BLaER1 (cell line): ENCODE results near the gene SOS1.
A peak's percentile ranks its signal among the peaks of the same experiment; 100 is the strongest.
"Not testable (repeated sequence)": the region's sequence is repeated elsewhere in the genome, so short reads cannot be mapped to it uniquely, and the experiment has no call there.

ENCODE experiments used
- H3K27ac ChIP-seq: shearing (Covaris generic); formaldehyde crosslinking; 2 replicates; pipeline ENCODE4 v1.8.1; 2022
- H3K27me3 ChIP-seq: shearing (Covaris generic); formaldehyde crosslinking; 2 replicates; pipeline ENCODE4 v1.8.1; 2022
- H3K36me3 ChIP-seq: shearing (Covaris generic); formaldehyde crosslinking; 2 replicates; pipeline ENCODE4 v1.8.1; 2022
- H3K4me1 ChIP-seq: shearing (Covaris generic); formaldehyde crosslinking; 2 replicates; pipeline ENCODE4 v1.8.1; 2022
- H3K4me2 ChIP-seq: shearing (Covaris generic); formaldehyde crosslinking; 2 replicates; pipeline ENCODE4 v1.8.1; 2022
- H3K4me3 ChIP-seq: shearing (Covaris generic); formaldehyde crosslinking; 2 replicates; pipeline ENCODE4 v1.8.1; 2022
- H3K9ac ChIP-seq: shearing (Covaris generic); formaldehyde crosslinking; 2 replicates; pipeline ENCODE4 v1.8.1; 2022
- H3K9me3 ChIP-seq: shearing (Covaris generic); formaldehyde crosslinking; 2 replicates; pipeline ENCODE4 v1.8.1; 2022
- H4K20me1 ChIP-seq: shearing (Covaris generic); formaldehyde crosslinking; 2 replicates; pipeline ENCODE4 v1.8.1; 2022
- Cebpa-rat ChIP-seq: shearing (Covaris generic); IDR thresholded peaks from 2 replicates; pipeline ENCODE4 v1.8.1; 2022

The SOS1 gene

DNA sequence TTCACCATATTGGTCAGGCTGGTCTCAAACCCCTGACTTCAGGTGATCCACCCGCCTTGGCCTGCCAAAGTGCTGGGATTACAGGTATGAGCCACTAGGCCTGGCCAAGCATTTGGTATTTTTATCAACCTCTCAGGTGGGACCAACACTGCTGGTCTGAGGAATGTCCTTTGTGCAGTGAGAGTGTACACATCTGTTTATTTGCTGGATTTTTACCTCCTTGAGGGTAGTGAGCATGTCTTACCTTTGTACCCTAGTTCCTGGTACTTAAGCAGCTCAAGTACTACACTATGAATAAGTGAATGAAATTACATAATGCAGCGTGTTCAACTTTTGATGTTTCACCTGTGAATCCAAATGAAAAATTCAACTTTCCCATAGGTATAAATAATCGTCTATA lies 29.8 kb downstream of the SOS1 start:
- no peak overlapping the region for H3K4me2 ChIP-seq
- no peak overlapping the region for H3K9ac ChIP-seq
- peaks cover 42% of the 10 kb centered on the region for H3K9me3 ChIP-seq
- H3K4me3 ChIP-seq: no peak overlapping the region
- peaks cover 48% of the 10 kb centered on the region for H3K36me3 ChIP-seq
- TF ChIP-seq Cebpa-rat: no peak
- H3K27me3 ChIP-seq: no peaks in the 10 kb centered on the region
- no peak overlapping the region for H3K27ac ChIP-seq
- H4K20me1 ChIP-seq: peaks cover 73% of the 10 kb centered on the region
- peaks cover 14% of the 10 kb centered on the region for H3K4me1 ChIP-seq

DNA sequence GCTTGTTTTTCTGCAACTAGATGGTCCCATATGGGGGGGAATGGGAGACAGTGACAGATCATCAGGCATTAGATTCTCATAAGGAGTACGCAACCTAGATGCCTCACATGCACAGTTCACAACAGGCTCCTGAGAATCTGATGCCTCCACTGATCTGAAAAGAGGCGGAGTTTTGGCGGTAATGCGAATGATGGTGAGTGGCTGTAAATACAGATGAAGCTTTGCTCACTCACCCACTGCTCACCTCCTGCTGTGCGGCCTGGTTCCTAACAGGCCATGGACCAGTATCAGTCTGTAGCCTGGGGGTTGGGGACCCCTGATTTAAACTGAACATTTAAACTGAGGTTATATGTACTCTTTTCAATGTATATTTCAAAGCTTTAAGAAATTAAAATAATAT lies 40.7 kb downstream of the SOS1 start:
- Histone ChIP-seq H3K4me1 (no peaks in the 10 kb centered on the region), H3K27ac (no peak overlapping the region), H3K4me2 (no peak overlapping the region), H3K36me3 (peaks cover 20% of the 10 kb centered on the region), H3K9ac (no peak overlapping the region), H4K20me1 (peaks cover 89% of the 10 kb centered on the region), H3K27me3 (no peaks in the 10 kb centered on the region), H3K9me3 (peaks cover 21% of the 10 kb centered on the region), H3K4me3 (no peak overlapping the region)
- TF ChIP-seq Cebpa-rat: no peak

DNA sequence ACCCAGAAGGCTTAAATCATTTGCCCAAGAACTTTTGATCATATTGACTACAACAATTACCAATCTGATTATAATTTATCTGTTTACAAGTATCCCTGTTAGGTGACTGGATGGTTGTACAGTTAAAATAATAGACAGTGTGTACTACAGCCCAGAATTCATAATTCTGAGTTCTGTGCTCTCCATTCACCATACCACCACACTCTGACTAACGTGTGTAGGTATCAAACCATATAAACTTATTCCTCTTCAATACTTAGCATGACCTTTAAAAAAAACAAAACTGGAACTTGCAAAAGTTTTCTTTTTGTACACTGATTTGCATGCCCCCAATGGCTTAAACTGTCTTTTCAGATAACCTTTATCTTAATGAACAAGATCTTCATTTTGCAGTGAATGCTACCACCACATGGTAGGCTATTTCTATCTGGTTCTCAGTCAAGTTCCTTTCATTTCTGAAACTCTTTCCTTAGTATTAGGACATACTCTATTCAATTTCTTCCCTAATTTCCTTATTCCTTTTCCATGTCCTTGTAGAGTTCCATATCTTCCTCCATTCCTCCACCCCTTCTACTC lies 50.9 kb downstream of the SOS1 start:
- H3K4me2 ChIP-seq: no peak overlapping the region
- peaks cover 81% of the 10 kb centered on the region for H4K20me1 ChIP-seq
- TF ChIP-seq Cebpa-rat: no peak

DNA sequence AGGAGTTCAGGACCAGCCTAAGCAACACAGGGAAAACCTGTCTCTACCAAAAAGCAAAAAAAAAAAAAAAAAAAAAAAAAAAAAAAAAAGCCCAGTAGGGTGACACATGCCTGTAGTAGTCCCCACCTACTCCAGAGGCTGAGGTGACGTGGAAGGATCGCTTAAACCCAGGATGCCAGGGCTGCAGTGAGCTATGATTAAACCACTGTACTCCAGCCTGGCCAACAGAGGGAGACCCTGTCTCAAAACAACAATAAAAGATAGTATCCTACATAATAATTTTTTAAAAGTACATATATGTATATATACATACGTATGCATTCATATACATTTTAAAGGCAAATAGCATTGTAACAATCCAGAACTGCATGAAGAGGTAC lies 51.7 kb downstream of the SOS1 start:
- Histone ChIP-seq H3K9ac (no peak overlapping the region), H3K36me3 (peaks cover 40% of the 10 kb centered on the region), H3K4me3 (no peak overlapping the region), H3K27ac (no peak overlapping the region), H3K4me2 (no peak overlapping the region), H3K4me1 (no peaks in the 10 kb centered on the region), H3K9me3 (no peaks in the 10 kb centered on the region), H3K27me3 (no peaks in the 10 kb centered on the region), H4K20me1 (peaks cover 74% of the 10 kb centered on the region)
- TF ChIP-seq Cebpa-rat: no peak

More for the DNA sequence above, 50.9 kb downstream of the SOS1 start:
- no peaks in the 10 kb centered on the region for H3K27me3 ChIP-seq
- no peak overlapping the region for H3K9ac ChIP-seq
- H3K4me1 ChIP-seq: no peaks in the 10 kb centered on the region
- no peak overlapping the region for H3K27ac ChIP-seq
- peaks cover 44% of the 10 kb centered on the region for H3K36me3 ChIP-seq
- H3K9me3 ChIP-seq: 0 out of 2 replicates have a peak, but pooled peaks cover 1% of the 10 kb centered on the region
- H3K4me3 ChIP-seq: no peak overlapping the region

DNA sequence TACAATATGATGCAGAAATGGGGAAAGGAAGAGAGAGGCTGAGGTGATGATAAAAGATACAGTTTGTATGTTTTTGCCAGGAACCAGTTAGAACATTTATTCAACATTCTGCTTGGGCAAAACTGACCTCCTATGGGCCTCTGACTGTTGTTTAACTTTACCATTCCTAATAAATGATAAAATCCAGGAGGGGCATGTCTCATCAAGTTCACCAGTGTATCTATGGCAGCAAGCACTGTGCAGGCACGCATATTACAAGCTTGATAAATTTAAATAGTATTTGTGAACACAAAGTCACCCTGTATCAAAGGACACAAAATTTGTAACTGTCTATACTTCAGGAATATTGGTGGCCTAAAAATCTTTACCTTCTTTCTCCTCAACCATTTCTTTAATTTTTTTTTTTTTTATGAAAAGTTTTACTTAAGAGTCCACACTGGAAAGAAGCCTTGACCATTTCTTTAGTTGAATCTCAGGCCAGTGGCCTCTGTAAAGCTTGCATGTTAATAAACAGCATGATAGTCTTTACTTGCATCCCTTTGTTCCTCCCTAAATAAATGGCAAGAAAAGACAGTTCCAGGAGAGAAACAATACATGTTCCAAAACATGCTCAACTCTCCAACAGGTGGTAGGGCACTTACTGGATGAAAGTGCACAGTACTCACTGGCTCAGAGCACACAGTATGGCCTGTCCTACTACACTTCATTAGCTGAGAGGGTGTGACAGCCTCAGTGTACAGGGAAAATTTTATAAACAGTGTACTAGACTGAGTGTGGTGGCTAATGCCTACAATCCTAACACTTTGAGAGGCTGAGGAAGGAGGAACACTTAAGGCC lies 52.3 kb downstream of the SOS1 start:
- H3K4me3 ChIP-seq: no peak overlapping the region
- TF ChIP-seq Cebpa-rat: no peak
- H3K36me3 ChIP-seq: peaks cover 42% of the 10 kb centered on the region
- H3K4me1 ChIP-seq: no peaks in the 10 kb centered on the region
- no peaks in the 10 kb centered on the region for H3K27me3 ChIP-seq
- no peak overlapping the region for H3K9ac ChIP-seq
- peaks cover 77% of the 10 kb centered on the region for H4K20me1 ChIP-seq
- H3K4me2 ChIP-seq: no peak overlapping the region
- H3K27ac ChIP-seq: no peak overlapping the region
- no peaks in the 10 kb centered on the region for H3K9me3 ChIP-seq

DNA sequence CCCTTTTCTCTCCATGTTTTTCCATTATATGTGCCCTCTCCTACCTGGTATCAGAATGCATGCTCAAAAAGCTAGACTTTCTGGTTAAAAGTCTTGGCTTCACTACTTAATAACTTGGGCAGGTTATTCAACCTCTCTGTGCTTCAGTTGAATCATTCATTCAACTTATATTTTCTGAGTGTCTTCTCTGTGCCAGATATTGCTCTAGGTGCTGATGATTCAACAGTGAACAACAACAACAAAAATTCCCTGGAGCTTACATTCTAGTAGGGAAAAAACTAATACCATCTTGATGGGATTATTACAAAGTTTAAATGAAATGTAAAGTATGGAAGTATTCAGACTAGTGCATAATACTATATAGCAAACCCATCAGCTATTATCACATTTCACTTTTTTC lies 55.2 kb downstream of the SOS1 start:
- Histone ChIP-seq H3K9me3 (no peaks in the 10 kb centered on the region), H3K4me3 (no peak overlapping the region), H3K36me3 (peaks cover 45% of the 10 kb centered on the region), H3K4me2 (no peak overlapping the region), H4K20me1 (peaks cover 73% of the 10 kb centered on the region), H3K4me1 (no peaks in the 10 kb centered on the region), H3K27ac (no peak overlapping the region), H3K9ac (no peak overlapping the region), H3K27me3 (no peaks in the 10 kb centered on the region)
- TF ChIP-seq Cebpa-rat: no peak

DNA sequence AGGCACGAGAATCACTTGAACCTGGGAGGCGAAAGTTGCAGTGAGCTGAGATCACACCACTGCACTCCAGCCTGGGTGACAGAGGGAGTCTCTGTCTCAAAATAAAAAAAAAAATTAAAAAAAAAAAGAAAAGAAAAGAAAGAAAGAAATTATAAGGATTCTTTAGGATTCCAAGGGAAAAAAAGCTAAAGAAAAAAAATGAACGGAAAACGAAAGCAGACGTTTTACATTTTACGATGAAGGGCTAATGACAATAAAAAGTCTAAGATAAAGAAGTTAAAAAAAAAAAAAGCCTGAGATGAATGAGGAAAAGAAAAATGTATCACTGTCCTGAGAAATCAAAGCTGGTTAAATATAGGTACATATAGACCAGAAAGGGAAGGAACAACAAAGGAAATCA lies 58.5 kb downstream of the SOS1 start:
- Histone ChIP-seq H3K27me3 (no peaks in the 10 kb centered on the region), H3K9ac (no peak overlapping the region), H3K9me3 (no peaks in the 10 kb centered on the region), H3K4me3 (no peak overlapping the region), H3K27ac (no peak overlapping the region), H4K20me1 (peaks cover 67% of the 10 kb centered on the region), H3K36me3 (peaks cover 35% of the 10 kb centered on the region), H3K4me2 (no peak overlapping the region), H3K4me1 (no peaks in the 10 kb centered on the region)
- no peak for TF ChIP-seq Cebpa-rat

DNA sequence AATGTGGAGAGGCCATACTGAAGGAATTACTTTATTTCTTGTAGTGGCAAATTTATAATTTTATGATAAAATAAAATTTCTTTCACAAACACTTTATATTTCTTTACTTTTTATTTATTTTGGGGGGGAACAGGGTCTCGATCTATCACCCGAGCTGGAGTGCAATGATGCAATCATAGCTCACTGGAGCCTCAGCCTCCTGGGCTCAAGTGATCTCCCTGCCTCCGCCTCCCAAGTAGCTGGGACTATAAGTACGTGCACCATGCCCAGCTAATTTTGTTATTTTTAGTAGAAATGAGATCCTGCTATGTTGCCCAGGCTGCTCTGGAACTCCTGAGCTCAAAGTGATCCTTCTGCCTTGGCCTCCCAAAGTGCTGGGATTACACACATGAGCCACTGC lies 59.6 kb downstream of the SOS1 start:
- TF ChIP-seq Cebpa-rat: 0 out of 2 replicates have a peak, but pooled peaks have one; percentile 14
- H3K27me3 ChIP-seq: no peaks in the 10 kb centered on the region
- H3K9me3 ChIP-seq: no peaks in the 10 kb centered on the region
- H3K4me1 ChIP-seq: no peaks in the 10 kb centered on the region
- no peak overlapping the region for H3K9ac ChIP-seq
- H3K4me2 ChIP-seq: no peak overlapping the region
- H3K4me3 ChIP-seq: no peak overlapping the region
- no peak overlapping the region for H3K27ac ChIP-seq
- peaks cover 61% of the 10 kb centered on the region for H4K20me1 ChIP-seq
- H3K36me3 ChIP-seq: peaks cover 25% of the 10 kb centered on the region

DNA sequence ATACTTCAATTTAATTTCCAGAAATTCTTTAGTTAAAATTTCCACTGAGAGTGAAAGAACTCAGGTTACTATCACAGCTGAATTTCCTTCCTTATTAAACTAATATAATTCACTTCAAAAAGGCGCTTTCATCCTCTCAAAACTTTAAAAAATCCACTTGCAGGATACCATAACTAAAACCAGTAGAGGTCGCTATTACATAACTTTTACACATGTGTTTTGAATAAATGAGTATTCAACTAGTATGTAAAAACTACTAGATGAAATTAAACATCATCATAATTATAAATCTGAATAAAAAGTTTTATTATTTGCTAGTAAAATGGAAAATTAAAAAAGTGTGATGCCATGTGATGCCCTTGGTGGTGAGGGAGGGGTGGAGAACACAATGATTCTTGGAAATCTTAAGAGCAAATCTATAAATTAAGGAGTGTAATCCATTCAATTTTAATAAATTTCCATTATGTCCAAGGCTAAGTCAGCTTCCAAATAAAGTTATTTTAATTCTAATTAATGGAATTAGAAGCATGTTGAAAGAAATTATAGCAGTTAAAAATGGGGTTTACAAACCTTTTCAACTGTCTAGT lies 61.4 kb downstream of the SOS1 start:
- no peak overlapping the region for H3K4me2 ChIP-seq
- no peaks in the 10 kb centered on the region for H3K4me1 ChIP-seq
- H3K27ac ChIP-seq: no peak overlapping the region
- no peak for TF ChIP-seq Cebpa-rat
- peaks cover 54% of the 10 kb centered on the region for H4K20me1 ChIP-seq
- H3K36me3 ChIP-seq: peaks cover 26% of the 10 kb centered on the region
- no peak overlapping the region for H3K4me3 ChIP-seq
- H3K27me3 ChIP-seq: no peaks in the 10 kb centered on the region
- H3K9me3 ChIP-seq: no peaks in the 10 kb centered on the region
- no peak overlapping the region for H3K9ac ChIP-seq

DNA sequence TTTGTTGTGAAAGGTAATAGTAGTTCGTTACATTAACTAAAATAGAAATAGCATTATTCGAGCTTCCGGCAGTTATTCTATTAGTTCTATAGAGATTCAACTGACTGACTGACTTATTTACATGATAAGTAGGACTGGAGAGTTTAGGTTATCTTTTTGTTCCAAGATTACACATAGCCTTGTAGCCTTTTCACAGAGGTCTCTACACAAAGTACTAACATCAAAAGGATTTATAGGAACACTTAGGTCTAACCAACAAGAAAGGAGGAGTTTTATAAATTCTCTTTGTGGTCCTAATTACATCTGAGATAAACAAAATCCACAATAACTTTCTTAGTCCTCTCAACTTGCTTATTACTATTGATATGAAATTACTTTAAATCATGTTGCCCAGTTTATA lies 62.8 kb downstream of the SOS1 start:
- no peaks in the 10 kb centered on the region for H3K4me1 ChIP-seq
- no peak for TF ChIP-seq Cebpa-rat
- no peaks in the 10 kb centered on the region for H3K9me3 ChIP-seq
- H3K27ac ChIP-seq: no peak overlapping the region
- peaks cover 34% of the 10 kb centered on the region for H3K36me3 ChIP-seq
- no peak overlapping the region for H3K9ac ChIP-seq
- no peak overlapping the region for H3K4me3 ChIP-seq
- no peak overlapping the region for H3K4me2 ChIP-seq
- H4K20me1 ChIP-seq: peaks cover 44% of the 10 kb centered on the region
- H3K27me3 ChIP-seq: no peaks in the 10 kb centered on the region

DNA sequence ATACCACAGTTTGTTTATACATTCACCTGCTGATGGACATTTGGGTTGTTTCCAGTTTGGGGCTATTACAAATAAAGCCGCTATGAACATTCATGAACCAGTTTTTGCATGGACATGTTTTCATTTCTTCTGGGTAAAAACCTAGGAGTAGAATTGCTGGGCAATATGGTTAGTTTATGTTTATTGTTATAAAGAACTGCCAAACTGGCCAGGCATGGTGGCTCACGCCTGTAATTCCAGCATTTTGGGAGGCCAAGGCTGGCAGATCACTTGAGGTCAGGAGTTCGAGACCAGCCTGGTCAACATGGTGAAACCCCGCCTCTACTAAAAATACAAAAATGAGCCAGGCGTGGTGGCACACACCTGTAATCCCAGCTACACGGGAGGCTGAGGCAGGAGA lies 68.2 kb downstream of the SOS1 start:
- H3K4me1 ChIP-seq, H3K27me3 ChIP-seq, H3K4me3 ChIP-seq, H3K4me2 ChIP-seq, H4K20me1 ChIP-seq, H3K9me3 ChIP-seq, H3K27ac ChIP-seq, H3K9ac ChIP-seq: not testable (repeated sequence)
- peaks cover 71% of the 10 kb centered on the region for H3K36me3 ChIP-seq
